IMR-90 (cell line): ENCODE measurements around the gene OTC. TPM values are rescaled to one million over a fixed set of nuclear protein-coding genes. Genes with fewer than 3 reads are reported as not detected.

Source experiments
- ATAC-seq: fragments of 200-7000 bp; cut with Tn5 transposase; 2 replicates; pipeline ENCODE4 v1.9.1; 2020; ENCODE audit warnings: low read depth, mild to moderate bottlenecking, moderate library complexity
- BruUV-seq: library from RNA; stranded (reverse); fragments of 400-500 nt; replicated peaks from 2 replicates; lab custom pipeline; 2021; lab: Mats Ljungman, UMichigan
- CTCF ChIA-PET: fragments of 300-600 bp; formaldehyde crosslinking; extraction: SDS; loops from one replicate; lab custom pipeline; 2021; ENCODE audit warnings: antibody characterized with exemption; lab: Yijun Ruan, JAX
- POLR2A ChIA-PET: fragments of 300-600 bp; sonication (Branson Sonifier 250); formaldehyde crosslinking; loops from one replicate; lab custom pipeline; 2022; ENCODE audit warnings: antibody characterized with exemption; ENCODE audit not compliant: unreplicated experiment; lab: Charles Lee
- DNase-seq: peaks from one replicate; pipeline ENCODE4 v3.0.0; 2013
- H2AFZ ChIP-seq: replicated peaks from 2 replicates; pipeline ENCODE3; 2013; ENCODE audit warnings: low read length, mild to moderate bottlenecking; ENCODE audit not compliant: poor library complexity
- H2AK5ac ChIP-seq: 2 replicates; pipeline ENCODE4 v1.6.1; 2013; ENCODE audit warnings: low read depth, low read length, inconsistent platforms
- H2AK9ac ChIP-seq: replicated peaks from 2 replicates; pipeline ENCODE3; 2013; ENCODE audit warnings: mild to moderate bottlenecking, low read depth, low read length, moderate library complexity; ENCODE audit not compliant: poor library complexity
- H2BK120ac ChIP-seq: 2 replicates; pipeline ENCODE4 v1.6.1; 2013; ENCODE audit warnings: low read depth, low read length, inconsistent platforms
- H2BK15ac ChIP-seq: 3 replicates; pipeline ENCODE4 v1.6.1; 2013; ENCODE audit warnings: low read depth, low read length, inconsistent platforms
- H2BK20ac ChIP-seq: 2 replicates; pipeline ENCODE4 v1.6.1; 2013; ENCODE audit warnings: low read depth, mild to moderate bottlenecking, inconsistent platforms, low read length, moderate library complexity
- H2BK5ac ChIP-seq: 2 replicates; pipeline ENCODE4 v1.6.1; 2013; ENCODE audit warnings: mild to moderate bottlenecking, low read depth, low read length, inconsistent platforms; ENCODE audit not compliant: poor library complexity, severe bottlenecking
- H3K14ac ChIP-seq: replicated peaks from 2 replicates; pipeline ENCODE4 v1.6.1; 2013; ENCODE audit warnings: low read depth, low read length, inconsistent platforms
- H3K18ac ChIP-seq: 2 replicates; pipeline ENCODE4 v1.6.1; 2013; ENCODE audit warnings: low read depth, low read length, control low read depth
- H3K23ac ChIP-seq: 2 replicates; pipeline ENCODE4 v1.6.1; 2013; ENCODE audit warnings: low read depth, low read length, inconsistent platforms
- H3K27ac ChIP-seq: 2 replicates; pipeline ENCODE4 v1.5.1; 2013; ENCODE audit warnings: mild to moderate bottlenecking, control low read depth, low read length; ENCODE audit not compliant: insufficient read depth
- H3K27me3 ChIP-seq: 2 replicates; pipeline ENCODE4 v1.6.1; 2013; ENCODE audit warnings: low read length; ENCODE audit not compliant: control insufficient read depth, insufficient read depth
- H3K36me3 ChIP-seq: 2 replicates; pipeline ENCODE4 v1.6.1; 2013; ENCODE audit warnings: low read length, mixed read lengths; ENCODE audit not compliant: control insufficient read depth, insufficient read depth
- H3K4ac ChIP-seq: 2 replicates; pipeline ENCODE4 v1.6.1; 2013; ENCODE audit warnings: low read depth, low read length, inconsistent platforms
- H3K4me1 ChIP-seq: 2 replicates; pipeline ENCODE4 v1.6.1; 2013; ENCODE audit warnings: low read length, mixed read lengths; ENCODE audit not compliant: control insufficient read depth, insufficient read depth
- H3K4me2 ChIP-seq: 2 replicates; pipeline ENCODE4 v1.6.1; 2013; ENCODE audit warnings: low read depth, mild to moderate bottlenecking, control low read depth, low read length, moderate library complexity
- H3K4me3 ChIP-seq: 2 replicates; pipeline ENCODE4 v1.5.1; 2013; ENCODE audit warnings: low read depth, mild to moderate bottlenecking, control low read depth, low read length, moderate library complexity; ENCODE audit not compliant: insufficient read depth
- H3K56ac ChIP-seq: 2 replicates; pipeline ENCODE4 v1.6.1; 2013; ENCODE audit warnings: low read length, inconsistent platforms; ENCODE audit not compliant: insufficient read depth; ENCODE audit errors: extremely low read depth
- H3K79me1 ChIP-seq, 2 experiments: 2 replicates each; pipeline ENCODE4 v1.6.1; 2013; ENCODE audit warnings: low read length in 2 of 2, inconsistent platforms in 1 of 2, low read depth in 1 of 2
- H3K9ac ChIP-seq: 2 replicates; pipeline ENCODE4 v1.6.1; 2013; ENCODE audit warnings: low read depth, low read length, control low read depth
- H3K9me1 ChIP-seq: 2 replicates; pipeline ENCODE4 v1.6.1; 2013; ENCODE audit warnings: low read length, inconsistent platforms; ENCODE audit not compliant: insufficient read depth
- H3K9me3 ChIP-seq: 2 replicates; pipeline ENCODE4 v1.6.1; 2013; ENCODE audit warnings: low read length; ENCODE audit not compliant: control insufficient read depth, insufficient read depth
- H4K20me1 ChIP-seq: 2 replicates; pipeline ENCODE4 v1.6.1; 2013; ENCODE audit warnings: low read length, inconsistent platforms; ENCODE audit not compliant: insufficient read depth
- H4K5ac ChIP-seq: 2 replicates; pipeline ENCODE4 v1.6.1; 2013; ENCODE audit warnings: mild to moderate bottlenecking, low read depth, low read length, control low read depth
- H4K8ac ChIP-seq, 2 experiments: 2 replicates each; pipeline ENCODE4 v1.6.1; 2013; ENCODE audit warnings: low read depth in 2 of 2, low read length in 2 of 2, control low read depth in 1 of 2, inconsistent platforms in 1 of 2
- H4K91ac ChIP-seq: 2 replicates; pipeline ENCODE4 v1.6.1; 2013; ENCODE audit warnings: low read depth, low read length, inconsistent platforms; ENCODE audit not compliant: insufficient read depth
- CHD1 ChIP-seq: IDR thresholded peaks from 2 replicates; pipeline ENCODE4 v1.6.1; 2012; ENCODE audit warnings: low read depth, low read length, improper control_type of control experiment
- MXI1 ChIP-seq: IDR thresholded peaks from 2 replicates; pipeline ENCODE4 v1.6.1; 2012; ENCODE audit warnings: low read depth, mild to moderate bottlenecking, low read length, moderate library complexity, borderline replicate concordance
- NFE2L2 ChIP-seq: fragments of 150-350 bp; IDR thresholded peaks from 2 replicates; pipeline ENCODE4 v1.6.1; 2016; ENCODE audit warnings: low read depth, mild to moderate bottlenecking, low read length
- POLR2A ChIP-seq: IDR thresholded peaks from 2 replicates; pipeline ENCODE4 v1.6.1; 2012; ENCODE audit warnings: mild to moderate bottlenecking, low read depth, low read length
- USF2 ChIP-seq: fragments of 150-350 bp; IDR thresholded peaks from 2 replicates; pipeline ENCODE4 v1.6.1; 2017; ENCODE audit warnings: mild to moderate bottlenecking, antibody characterized with exemption, low read length, low read depth
- WGBS, 2 experiments: methylation state at CpG; one replicate each; pipeline versions ENCODE4 v1.1.5 to v1.1.7; 2013; ENCODE audit warnings: missing lambda C conversion rate in 2 of 2; ENCODE audit not compliant: insufficient read length in 1 of 2; ENCODE audit errors: extremely low coverage in 2 of 2; 5-methylcytosine and 5-hydroxymethylcytosine counted together
- dilution Hi-C: fragments of 300-500 bp; cut with HindIII; formaldehyde crosslinking; loops from one replicate; pipeline ENCODE4 v1.14.3; 2018; ENCODE audit warnings: low sequenced_read_pairs; ENCODE audit not compliant: unreplicated experiment
- in situ Hi-C: fragments of 300-500 bp; cut with MboI; formaldehyde crosslinking; loops from 3 replicates; pipeline ENCODE4 v1.14.3; 2019; ENCODE audit warnings: low sequenced_read_pairs, inconsistent platforms, mixed read lengths
- intact Hi-C: fragments of 100-400 bp; cut with micrococcal nuclease; formaldehyde crosslinking; loops from 2 replicates; pipeline ENCODE4 v1.10.0; 2022
- polyA plus RNA-seq, 3 experiments: library from polyadenylated mRNA; depleted of rRNA; stranded (reverse); fragments of >200 nt; gene quantifications; 2 replicates each; pipeline ENCODE4 v1.2.3, GENCODE V29; 2012; ENCODE audit warnings: low replicate concordance in 1 of 3
- total RNA-seq: library from RNA; depleted of rRNA; stranded (reverse); fragments of >200 nt; gene quantifications from 2 replicates; pipeline ENCODE4 v1.2.3, GENCODE V29; 2012

The OTC gene
- total and polyA plus RNA-seq, 2 of the 4 experiments (the other 2 are of a cell fraction), result not detected

- ChIA-PET CTCF (no interaction called here), POLR2A (no interaction called here)
- H3K18ac ChIP-seq, result no peak overlapping the region
- H3K9me3 ChIP-seq, result no peaks in the 10 kb centered on the region
- no peak overlapping the region for H2BK20ac ChIP-seq
- H3K27me3 ChIP-seq, result no peaks in the 10 kb centered on the region
- H2AK5ac ChIP-seq, result no peak overlapping the region
- no peaks in the 10 kb centered on the region for H3K9me1 ChIP-seq
- no peak overlapping the region for H2BK15ac ChIP-seq
- WGBS, 2 experiments, result no CpG with 5 or more reads among the region's 5 CpGs
- H4K20me1 ChIP-seq, result no peaks in the 10 kb centered on the region
- no peak overlapping the region for H2AK9ac ChIP-seq
- H2AFZ ChIP-seq, result no peak overlapping the region
- no peak overlapping the region for H4K8ac ChIP-seq
- in situ Hi-C loops (no loop called here), dilution Hi-C loops (no loop called here), intact Hi-C loops (no loop called here)
- H2BK120ac ChIP-seq, result no peak overlapping the region
- H2BK5ac ChIP-seq, result no peak overlapping the region
- H3K4me2 ChIP-seq, result no peak overlapping the region
- no peak overlapping the region for H3K56ac ChIP-seq
- TF ChIP-seq CHD1, result no peak
- no peak for TF ChIP-seq MXI1
- TF ChIP-seq NFE2L2, result no peak
- no peak for TF ChIP-seq POLR2A
- TF ChIP-seq USF2, result no peak
- no peak for ATAC-seq
- H3K4ac ChIP-seq, result no peak overlapping the region
- BruUV-seq, result no TSS peak
- no peak overlapping the region for H3K9ac ChIP-seq
- H3K14ac ChIP-seq, result no peak overlapping the region
- H3K23ac ChIP-seq, result no peak overlapping the region
- no peak overlapping the region for H3K4me3 ChIP-seq
- H3K4me1 ChIP-seq, result no peaks in the 10 kb centered on the region
- no peak for DNase-seq
- H3K36me3 ChIP-seq, result no peaks in the 10 kb centered on the region
- no peak overlapping the region for H3K27ac ChIP-seq
- H4K91ac ChIP-seq, result no peak overlapping the region
- H4K5ac ChIP-seq, result no peak overlapping the region
- H3K79me1 ChIP-seq, result 0 out of 4 replicates have a peak, but pooled peaks cover 0 to 3% of the 10 kb centered on the region in 2 experiments
These were observed 31.6 kb upstream of the OTC start for GRCh38 chrX:38320819-38321218.
